Right lung (tissue), 5 donors: Measurements from ENCODE around the gene CXCR2. TPM values are rescaled to one million over a fixed set of nuclear protein-coding genes. Genes with fewer than 3 reads are reported as not detected.
A peak's percentile ranks its signal among the peaks of the same experiment; 100 is the strongest.

Experiments
- DNase-seq, 2 donors: peaks; one replicate each; pipeline ENCODE4 v3.0.0-alpha.2; 2013
- polyA plus RNA-seq, 5 donors: library from polyadenylated mRNA; unstranded; fragments of 120-200 nt; gene quantifications; one replicate each; pipeline versions ENCODE4 v1.2.1 to v1.2.3, GENCODE V29; 2013; ENCODE audit warnings: inconsistent platforms in 1 of 5, low replicate concordance in 1 of 5; ENCODE audit not compliant: insufficient read length in 5 of 5, insufficient read depth in 1 of 5

The CXCR2 gene
- polyA plus RNA-seq, 5 donors = 0.23 to 0.42 (median 0.34) TPM

- no peak for DNase-seq
These were observed 54.8 kb downstream of the CXCR2 start for GRCh38 chr2:218180467-218181114.

GRCh38 chr2:218184331-218184730 lies 58.5 kb downstream of the CXCR2 start:
- no peak for DNase-seq

GRCh38 chr2:218186355-218186766 lies 60.5 kb downstream of the CXCR2 start:
- DNase-seq = peak; percentile 25 to 35

Other genes starting within 250 kb of the CXCR2 start
- 100 to 1,000 TPM; 113 to 196 (median 125) TPM for gene TNS1, start 123.0 kb upstream of the CXCR2 start, polyA plus RNA-seq
- under 1 TPM; 0.29 to 0.79 (median 0.34) TPM for gene RUFY4, start 56.8 kb upstream of the CXCR2 start, polyA plus RNA-seq
- gene CXCR1, start 40.9 kb downstream of the CXCR2 start, polyA plus RNA-seq = under 1 TPM in 3 of 5 donors, not detected in 2; 0.04 to 0.13 (median 0.08) TPM
- gene ARPC2, start 91.2 kb downstream of the CXCR2 start, polyA plus RNA-seq = 100 to 1,000 TPM; 237 to 268 (median 252) TPM
- gene GPBAR1, start 135.0 kb downstream of the CXCR2 start, polyA plus RNA-seq = 1 to 10 TPM; 1.1 to 1.9 (median 1.3) TPM
- gene AAMP, start 144.1 kb downstream of the CXCR2 start, polyA plus RNA-seq = 100 to 1,000 TPM in 4 of 5 donors, 10 to 100 TPM in 1; 92.3 to 121 (median 112) TPM
- gene PNKD, start 144.5 kb downstream of the CXCR2 start, polyA plus RNA-seq = 10 to 100 TPM; 50.1 to 70.8 (median 67.6) TPM
- gene TMBIM1, start 166.5 kb downstream of the CXCR2 start, polyA plus RNA-seq = 10 to 100 TPM; 65.6 to 79.6 (median 73.4) TPM
- 1 to 10 TPM in 4 of 5 donors, under 1 TPM in 1; 0.65 to 4.0 (median 2.2) TPM for gene CATIP, start 230.8 kb downstream of the CXCR2 start, polyA plus RNA-seq